Measurements from ENCODE around the gene TTPAL.

Gene TTPAL

DNA sequence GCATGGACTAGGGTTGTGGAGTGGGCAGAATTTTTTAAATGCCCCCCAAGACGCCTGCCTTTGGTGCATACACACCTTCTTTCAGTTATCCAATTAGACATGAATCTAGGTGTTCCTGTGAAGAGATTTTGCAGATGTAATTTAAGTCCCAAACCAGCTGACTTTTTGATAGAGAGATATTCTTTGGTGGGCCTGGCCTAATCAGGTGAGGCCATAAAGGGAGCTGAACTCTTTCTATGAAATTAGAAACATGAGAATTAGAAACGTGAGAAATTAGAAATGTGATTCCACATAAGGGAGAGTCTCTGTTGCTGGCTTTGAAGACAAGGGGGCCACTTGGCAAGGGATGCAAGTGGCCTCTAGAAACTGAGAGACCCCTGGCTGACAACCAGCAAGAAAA lies 36.4 kb upstream of the TTPAL start:
- DNase-seq (ENCODE audit: low read depth in 2 of 2, low spot score in 1 of 2): no peak

DNA sequence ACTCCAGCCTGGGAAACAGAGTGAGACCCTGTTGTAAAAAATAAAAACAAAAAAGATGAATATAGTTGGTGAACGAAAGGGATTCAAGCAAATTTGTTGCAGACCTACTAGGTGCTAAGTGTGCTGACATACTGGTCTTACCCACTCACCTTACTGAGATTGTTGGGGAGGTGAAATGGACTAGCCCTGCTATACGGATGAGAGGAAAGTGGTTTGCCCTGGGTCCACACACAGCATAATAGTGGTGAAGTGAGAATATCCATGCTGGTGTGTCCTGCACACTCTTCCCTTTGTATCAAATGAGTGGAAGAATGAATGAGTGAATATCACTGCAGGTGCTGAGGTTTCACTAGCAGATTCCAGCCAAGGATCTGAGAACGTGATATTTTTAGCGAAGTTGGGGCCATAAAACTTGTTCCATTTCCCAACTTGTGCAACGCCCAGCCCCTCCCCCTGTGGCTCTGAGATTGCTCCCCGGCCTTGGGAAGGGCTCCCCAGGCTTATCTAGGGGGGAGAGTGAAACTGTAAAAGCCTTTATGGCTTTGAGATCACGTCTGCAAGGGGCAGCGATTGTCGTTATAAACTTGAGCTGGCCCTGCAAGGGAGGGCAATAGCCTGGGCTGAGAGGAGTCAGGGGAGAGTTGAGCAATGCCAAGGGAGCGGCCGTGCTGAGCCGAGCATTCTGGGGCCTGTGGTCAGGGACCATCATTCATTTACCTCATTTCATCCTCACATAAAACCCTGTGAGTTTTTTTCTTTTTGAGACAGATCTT lies 33.2 kb upstream of the TTPAL start:
- no peak for DNase-seq (ENCODE audit: low read depth in 2 of 2, low spot score in 1 of 2)

DNA sequence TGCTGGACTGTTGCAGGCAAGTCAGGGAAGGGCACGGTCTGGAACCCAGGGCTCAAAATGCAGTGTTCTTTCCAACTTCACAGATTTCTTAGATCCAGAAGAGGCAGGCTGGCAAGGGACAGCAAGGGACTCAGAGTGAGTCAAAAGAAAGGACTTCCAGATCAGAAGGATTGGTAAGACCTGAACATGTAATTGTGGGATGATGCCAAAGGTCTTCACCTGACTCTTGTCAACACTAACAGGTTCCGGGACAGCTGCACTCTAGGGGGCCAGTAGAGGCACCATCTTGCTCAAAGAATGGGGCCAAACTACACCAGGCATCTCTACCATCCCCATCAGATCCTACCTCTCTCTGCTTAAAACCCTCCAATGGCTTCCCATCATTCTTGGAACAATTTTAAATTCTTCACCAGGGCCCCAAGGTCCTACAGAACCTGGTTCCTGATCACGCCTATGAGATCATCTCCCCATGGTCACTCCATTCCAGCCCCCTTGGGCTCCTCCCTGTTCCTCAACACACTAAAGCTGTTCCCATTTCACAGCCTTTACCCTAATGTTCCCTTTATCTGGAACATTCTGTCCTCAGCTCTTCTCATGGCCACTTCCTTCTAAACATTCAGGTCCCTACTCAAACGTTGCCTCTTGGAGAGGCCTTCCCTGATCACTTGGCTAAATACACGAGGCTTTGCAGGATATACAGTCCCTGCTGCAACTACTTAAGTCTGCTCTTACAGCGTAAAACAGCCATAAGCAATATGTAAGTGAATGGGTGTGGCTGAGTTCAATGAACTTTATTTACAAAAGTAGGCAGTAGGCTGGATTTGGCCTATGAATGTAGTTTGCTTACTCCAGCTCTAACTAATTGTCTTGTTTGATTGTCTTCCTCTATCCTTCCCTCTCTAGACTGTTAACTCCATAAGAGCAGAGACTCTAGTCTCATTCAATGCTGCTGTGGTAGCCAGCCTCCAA lies 29.6 kb upstream of the TTPAL start:
- DNase-seq (ENCODE audit: low read depth in 2 of 2, low spot score in 1 of 2): no peak

DNA sequence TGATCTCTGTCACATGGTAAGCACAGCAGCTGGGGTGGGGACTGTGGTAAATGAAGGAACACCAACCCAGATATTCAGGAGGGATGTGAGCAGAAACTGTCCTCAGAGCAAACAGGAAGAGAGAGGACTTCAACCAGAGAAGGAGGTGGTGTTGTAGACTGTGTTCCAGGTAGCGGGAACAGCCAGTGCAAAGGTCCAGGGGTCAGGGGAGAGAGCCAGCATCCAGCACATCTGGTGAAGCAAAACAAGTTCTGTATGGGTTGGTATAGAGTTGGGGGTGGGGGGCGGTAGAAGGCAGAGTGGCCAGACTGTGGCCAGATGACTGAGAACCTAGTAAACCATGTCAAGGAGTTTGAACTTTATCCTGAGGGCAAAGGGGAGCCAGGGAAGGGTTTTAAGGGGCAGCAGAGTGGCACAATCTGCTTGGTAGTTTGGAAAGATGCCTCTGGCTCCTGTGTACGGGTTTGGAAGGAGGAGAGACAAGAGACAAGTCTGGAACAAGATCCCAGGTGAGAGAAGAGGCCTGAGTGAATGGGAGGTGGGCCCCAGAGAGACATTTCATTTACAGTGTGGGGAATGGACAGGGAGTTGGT lies 27.8 kb upstream of the TTPAL start:
- DNase-seq (ENCODE audit: low read depth in 2 of 2, low spot score in 1 of 2): no peak

- DNase-seq (ENCODE audit: low read depth in 2 of 2, low spot score in 1 of 2): no peak
Measured at GRCh38 chr20:44448753-44449546, 26.7 kb upstream of the TTPAL start.

- DNase-seq (ENCODE audit: low read depth in 2 of 2, low spot score in 1 of 2): no peak
Measured at GRCh38 chr20:44449864-44450263, 25.8 kb upstream of the TTPAL start.

DNA sequence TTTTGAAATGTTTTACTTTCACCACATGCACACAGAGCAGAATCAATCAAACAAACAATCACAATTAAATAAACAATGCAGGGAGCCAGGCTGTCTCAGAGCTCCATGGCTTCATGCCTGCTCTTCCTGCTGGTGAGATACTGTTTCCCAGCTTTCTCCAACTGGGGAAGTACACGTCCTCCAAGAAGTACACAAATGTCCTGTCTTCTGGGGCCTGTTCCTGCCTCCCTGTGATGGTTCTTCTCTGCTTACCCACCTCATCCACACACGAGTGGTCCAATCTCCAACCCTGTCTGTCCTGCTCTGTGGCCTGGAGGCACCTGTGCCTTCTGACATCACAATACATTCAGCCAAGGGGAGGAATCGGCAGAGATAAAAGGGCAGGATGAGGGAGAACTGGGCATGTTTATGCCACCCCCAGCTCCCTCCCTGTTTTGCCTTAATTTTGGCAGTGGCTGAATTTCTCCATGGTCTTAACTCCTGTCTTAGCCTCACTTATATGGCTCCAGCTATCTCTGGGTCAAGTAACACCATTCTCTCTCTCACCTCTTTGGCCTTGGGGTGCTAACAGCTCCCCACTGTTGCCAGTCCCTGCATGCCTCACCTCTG lies 25.3 kb upstream of the TTPAL start:
- no peak for DNase-seq (ENCODE audit: low read depth in 2 of 2, low spot score in 1 of 2)

DNA sequence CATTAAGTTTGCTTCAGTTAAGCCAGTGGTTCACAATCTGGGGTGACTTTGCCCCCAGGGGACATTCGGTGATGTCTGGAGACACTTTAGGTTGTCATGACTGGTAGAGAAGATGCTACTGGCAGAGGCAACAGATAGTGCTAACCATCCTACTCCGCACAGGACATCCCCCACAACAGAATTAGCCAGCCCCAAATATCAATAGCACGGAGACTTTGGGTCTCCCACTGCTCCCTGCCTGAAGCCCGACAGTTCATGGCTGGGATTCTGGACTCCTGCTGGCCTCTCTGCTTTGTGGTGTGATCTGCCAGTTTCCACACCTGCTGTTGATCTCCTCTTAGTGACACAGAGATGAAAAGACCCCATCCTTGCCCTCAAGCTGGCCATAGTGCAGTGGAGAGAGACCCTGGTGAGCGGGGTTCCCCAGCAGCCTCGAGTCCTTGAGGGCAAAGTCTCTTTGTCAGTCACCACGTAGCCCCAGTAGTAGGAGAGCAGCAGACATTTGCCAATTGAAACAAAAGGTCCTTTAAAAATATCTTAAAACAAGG lies 24.7 kb upstream of the TTPAL start:
- no peak for DNase-seq (ENCODE audit: low read depth in 2 of 2, low spot score in 1 of 2)

DNA sequence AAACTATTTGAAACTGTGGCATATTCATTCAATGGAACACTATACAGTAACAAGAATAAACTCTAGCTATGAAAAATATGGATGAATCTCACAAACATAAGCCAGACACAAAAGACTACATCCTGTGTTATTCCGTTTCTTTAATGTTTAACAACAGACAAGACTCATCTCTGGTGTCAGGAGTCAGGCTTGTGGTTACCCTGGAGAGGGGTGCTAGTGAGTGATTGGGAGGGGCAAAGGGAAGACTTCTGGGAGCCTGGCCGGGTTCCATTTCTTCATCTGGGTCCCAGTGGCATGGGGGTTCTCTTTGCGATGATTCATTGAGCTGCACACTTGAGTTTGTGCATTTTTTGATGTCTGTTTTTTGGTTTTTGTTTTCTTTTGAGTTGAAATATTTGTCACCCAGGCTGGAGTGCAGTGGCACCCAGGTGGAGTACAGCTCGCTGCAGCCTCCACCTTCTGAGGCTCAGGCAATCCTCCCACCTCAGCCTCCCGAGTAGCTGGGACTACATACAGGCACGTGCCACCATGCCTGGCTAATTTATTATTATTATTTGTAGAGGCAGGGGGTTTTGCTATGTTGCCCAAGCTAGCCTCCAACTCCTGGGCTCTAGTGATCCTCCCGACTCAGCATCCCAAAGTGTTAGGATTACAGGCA lies 21.2 kb upstream of the TTPAL start:
- DNase-seq (ENCODE audit: low read depth in 2 of 2, low spot score in 1 of 2): no peak

GRCh38 chr20:44455126-44455525 lies 20.5 kb upstream of the TTPAL start:
- no peak for DNase-seq (ENCODE audit: low read depth in 2 of 2, low spot score in 1 of 2)

DNA sequence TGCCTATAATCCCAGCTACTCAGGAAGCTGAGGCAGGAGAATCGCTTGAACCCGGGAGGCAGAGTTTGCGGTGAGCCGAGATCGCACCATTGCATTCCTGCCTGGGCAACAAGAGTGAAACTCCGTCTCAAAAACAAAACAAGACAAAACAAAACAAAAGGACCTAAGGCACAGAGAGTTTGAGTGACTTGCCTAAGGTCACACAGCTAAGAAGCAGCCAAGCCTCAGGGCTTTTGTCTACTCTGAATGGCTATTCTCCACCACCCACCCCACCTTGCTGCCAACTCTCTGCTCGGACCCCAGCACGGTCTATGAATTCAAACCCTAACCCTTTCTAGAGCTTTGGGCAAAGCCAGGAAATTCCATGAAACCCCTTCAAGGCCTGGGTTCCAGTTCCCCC lies 19.1 kb upstream of the TTPAL start:
- DNase-seq (ENCODE audit: low read depth in 2 of 2, low spot score in 1 of 2): no peak

DNA sequence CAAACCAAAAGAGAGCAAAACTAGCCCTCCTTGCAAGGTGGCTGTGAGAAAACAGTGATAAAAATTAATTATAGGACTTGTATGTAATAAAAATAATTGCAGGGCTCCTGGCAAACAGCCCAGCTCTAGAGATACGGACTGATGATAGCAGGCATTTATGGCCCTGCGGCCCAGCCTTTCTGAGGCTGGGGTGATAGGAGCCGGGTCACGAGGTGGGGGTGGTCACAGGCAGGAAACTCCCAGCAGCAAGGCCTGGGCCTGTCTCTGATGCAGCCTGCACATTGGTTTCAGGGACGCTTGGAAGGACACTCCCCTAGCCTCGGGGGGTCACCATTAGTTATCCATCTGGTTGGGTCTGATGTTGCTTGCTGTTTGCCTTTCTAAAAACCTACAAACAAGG lies 18.7 kb upstream of the TTPAL start:
- no peak for DNase-seq (ENCODE audit: low read depth in 2 of 2, low spot score in 1 of 2)

GRCh38 chr20:44459271-44459670 lies 16.4 kb upstream of the TTPAL start:
- no peak for DNase-seq (ENCODE audit: low read depth in 2 of 2, low spot score in 1 of 2)

- no peak for DNase-seq (ENCODE audit: low read depth in 2 of 2, low spot score in 1 of 2)
Measured at GRCh38 chr20:44460795-44461141, 14.9 kb upstream of the TTPAL start.

GRCh38 chr20:44461142-44461802 lies 14.4 kb upstream of the TTPAL start:
- DNase-seq (ENCODE audit: low read depth in 2 of 2, low spot score in 1 of 2): no peak

DNA sequence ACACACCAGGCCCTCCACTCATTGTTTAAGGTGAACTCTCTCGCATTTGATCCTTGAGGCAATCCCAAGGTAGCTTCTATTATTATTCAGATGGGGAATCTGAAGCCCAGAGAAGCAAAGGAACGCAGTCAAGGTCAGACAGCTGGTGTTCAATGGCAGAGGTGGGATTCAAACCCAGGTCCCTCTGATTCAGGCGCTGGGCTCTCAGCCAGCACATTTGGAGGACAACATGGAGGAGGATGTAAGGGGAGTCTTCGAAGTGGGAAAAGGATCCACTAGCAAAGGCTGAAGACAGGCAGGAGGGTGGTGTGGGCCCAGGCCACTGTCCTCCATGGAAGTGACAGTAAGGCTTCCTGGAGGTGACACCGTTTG lies 13.9 kb upstream of the TTPAL start:
- no peak for DNase-seq (ENCODE audit: low read depth in 2 of 2, low spot score in 1 of 2)

DNA sequence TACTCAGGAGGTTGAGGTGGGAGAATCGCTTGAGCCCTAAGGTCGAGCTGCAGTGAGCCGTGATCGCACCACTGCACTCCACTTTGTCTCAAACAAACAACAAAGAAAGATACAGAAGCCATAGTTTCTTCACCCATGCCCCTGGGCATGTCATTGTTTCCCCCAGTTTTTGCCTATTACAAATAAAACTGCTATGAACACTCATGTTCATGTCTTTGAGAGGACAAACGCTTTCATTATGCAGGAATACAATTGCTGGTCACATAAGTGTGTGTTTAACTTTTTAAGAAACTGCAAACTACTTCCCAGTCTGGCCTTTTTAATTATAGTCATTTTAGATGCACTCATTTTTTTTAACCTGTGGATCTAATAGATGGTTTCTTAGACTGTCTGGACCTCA lies 12.2 kb upstream of the TTPAL start:
- no peak for DNase-seq (ENCODE audit: low read depth in 2 of 2, low spot score in 1 of 2)

DNA sequence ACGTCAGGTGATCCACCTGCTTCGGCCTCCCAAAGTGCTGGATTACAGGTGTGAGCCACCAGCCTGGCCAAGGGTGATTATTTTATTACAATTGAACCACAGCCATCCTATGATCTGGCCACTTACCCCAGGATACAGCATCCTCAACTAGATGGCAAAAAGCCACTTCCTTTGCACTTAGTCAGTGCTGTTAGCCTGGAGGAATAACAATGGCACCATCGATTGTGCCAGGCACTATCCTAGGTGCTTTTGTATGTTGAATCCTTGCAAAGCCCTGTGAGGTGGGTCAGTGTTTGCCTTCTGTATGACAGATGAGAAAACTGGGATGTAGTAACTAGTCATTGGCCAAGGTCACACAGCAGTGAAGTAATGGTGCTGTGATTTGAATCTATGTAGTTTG lies 11.2 kb upstream of the TTPAL start:
- no peak for DNase-seq (ENCODE audit: low read depth in 2 of 2, low spot score in 1 of 2)

- no peak for DNase-seq (ENCODE audit: low read depth in 2 of 2, low spot score in 1 of 2)
Measured at GRCh38 chr20:44465001-44465560, 10.6 kb upstream of the TTPAL start.

Measured in stimulated activated CD8-positive, alpha-beta memory T cell treated with anti-CD3 and anti-CD28 coated beads, Interleukin-4, amount 100 ng/mL, for 1 hour (primary cell).